SHP77 (cell line): ENCODE results near the gene NCKAP5.

Source experiments
- DNase-seq, 2 experiments: peaks; one replicate each; lab custom pipeline; 2025; lab: John Stamatoyannopoulos, UW

NCKAP5 gene

DNA sequence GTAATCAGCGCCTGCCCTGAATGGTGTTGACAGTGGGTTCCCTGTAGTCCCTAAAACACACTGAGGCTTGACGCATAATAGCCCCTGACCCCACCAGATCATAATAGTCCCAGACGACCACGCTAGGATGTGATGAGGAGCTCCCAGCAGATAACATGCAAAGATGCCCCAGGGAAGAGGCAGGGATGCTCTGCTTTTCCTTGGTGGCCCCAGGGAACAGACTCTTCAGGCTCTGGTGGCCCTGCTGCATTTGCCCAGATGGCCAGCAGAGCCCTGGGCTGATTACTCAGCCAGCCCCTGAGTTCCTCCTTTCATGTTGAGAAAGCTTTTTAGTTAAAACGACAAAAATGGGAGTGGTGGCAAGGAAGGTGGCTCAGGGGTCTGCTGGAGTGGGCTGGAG is 5.9 kb upstream of the NCKAP5 start:
- DNase-seq, result no peak

DNA sequence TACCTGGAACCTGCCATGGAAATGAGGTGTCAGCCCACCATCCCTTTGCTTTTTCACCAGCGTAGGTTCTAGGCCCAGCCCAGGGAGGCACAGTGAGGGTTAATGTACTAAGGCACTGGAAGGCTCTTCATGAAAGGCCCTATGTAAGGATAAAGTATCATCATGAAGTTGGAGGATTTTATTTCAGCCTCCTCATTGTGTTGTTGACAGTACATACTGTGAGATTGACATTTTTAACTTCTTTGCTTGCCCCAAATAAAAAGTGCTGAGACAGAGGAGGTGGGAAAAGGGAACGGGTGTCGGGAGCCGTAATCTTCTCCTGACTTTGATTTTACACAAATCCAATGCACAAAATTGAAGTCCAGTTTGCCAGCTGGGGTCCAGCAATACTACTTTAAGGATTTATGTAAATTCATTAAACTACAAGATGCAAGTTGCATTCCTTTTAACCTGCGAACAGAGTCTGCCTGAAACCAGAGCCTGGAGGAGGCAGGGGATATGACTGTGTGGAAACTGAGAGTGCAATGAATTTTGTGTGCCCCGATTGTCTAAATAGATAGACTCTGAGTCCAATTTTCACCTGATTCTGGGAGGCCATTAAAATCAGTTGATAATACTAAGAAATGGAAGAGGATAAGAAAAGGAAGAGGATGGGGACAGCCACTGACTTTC is 5.4 kb upstream of the NCKAP5 start:
- DNase-seq, result no peak

DNA sequence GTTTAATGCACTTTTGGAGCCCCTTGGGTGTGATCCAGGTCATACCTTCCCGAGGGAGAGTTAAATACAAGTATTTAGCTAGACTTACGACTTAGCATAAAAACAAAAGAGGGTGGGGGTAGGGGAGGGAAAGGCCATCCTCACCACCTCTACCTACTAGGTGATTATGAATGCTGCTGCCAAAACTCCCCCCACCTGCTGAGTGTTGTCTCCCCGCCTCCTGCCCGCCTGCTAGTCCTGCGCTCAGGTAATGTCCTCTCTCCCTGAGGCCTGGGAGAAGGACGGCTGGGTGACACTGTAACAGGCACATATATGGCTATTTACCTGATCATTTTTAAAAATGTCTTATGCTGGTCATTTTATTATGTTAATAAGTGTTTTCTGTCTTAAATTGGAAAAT is 3.0 kb upstream of the NCKAP5 start:
- DNase-seq, result no peak

DNA sequence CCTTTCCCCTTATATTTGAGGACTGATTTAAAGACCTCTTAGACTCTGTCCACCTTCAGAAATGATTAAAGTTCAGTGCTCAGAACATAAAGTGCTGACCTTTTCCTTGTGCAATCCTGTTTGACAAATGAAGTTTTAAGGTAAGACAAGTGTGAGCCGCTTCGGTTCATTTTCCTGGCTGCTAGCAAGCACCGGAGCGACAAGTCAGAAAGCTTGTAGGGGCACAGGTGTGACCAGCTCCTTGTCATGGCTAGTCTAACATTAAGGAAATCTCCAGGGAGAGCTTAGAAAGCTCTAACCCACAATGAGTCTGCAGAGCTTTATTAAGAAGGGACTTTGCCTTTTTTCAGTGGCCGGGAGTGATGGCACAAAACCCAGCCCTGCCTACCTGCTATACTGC is 2.3 kb upstream of the NCKAP5 start:
- DNase-seq, result no peak

DNA sequence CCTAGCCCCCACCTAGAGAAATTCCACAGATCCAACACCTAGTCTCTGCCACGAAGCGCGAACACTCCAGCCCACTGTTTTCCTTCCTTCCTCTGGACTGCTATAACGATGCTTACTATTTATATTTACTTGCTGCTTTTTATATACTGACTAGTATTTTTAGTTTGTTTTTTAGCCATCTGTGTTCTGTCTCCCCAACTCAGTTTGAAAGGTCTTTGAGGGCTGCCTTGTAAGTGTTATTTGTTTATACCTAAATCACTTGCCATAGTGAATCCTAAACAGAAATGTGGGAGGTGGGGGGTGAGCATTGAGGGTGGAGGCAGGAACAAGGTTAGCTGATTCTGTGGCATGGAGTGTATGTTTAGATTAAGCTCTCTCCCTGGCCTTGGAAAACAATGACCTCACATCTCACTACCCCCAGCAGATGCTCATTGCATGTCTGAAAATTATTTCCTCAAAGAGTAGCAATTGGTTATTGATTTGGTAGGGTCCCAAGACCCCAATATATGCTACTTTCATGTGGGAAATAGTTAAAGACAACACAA is 1.1 kb upstream of the NCKAP5 start:
- peak; percentile 17 to 24 for DNase-seq

DNA sequence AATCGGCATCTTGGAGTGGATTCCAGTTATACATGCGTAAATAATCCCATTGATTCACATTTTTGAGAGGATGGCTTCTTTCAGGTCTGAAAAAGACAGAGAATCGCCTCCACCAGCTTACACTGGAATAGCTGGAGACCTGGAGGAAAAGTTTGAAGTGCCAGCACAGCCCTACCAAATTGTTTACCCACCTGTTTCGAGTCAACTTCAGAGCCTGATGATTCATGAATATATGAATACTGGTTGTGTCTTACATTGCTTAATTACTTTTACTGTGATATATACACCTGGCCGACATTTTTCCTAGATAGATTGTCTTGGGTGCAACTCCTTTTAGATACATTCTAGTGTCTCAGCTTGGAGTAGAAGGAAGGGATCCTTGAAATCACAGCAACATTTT is 335 bp upstream of the NCKAP5 start:
- peak in 1 of 2 experiments; percentile 85 for DNase-seq

- no peak for DNase-seq
These were observed 5.7 kb downstream of the NCKAP5 start for GRCh38 chr2:133562558-133562957.

GRCh38 chr2:133561045-133561852 is 7.0 kb downstream of the NCKAP5 start:
- DNase-seq, result peak; percentile 36 to 59

- no peak for DNase-seq
These were observed 10.6 kb downstream of the NCKAP5 start for GRCh38 chr2:133557614-133558013.

GRCh38 chr2:133553838-133554408 is 14.3 kb downstream of the NCKAP5 start:
- no peak for DNase-seq

GRCh38 chr2:133553251-133553650 is 15.0 kb downstream of the NCKAP5 start:
- no peak for DNase-seq

DNA sequence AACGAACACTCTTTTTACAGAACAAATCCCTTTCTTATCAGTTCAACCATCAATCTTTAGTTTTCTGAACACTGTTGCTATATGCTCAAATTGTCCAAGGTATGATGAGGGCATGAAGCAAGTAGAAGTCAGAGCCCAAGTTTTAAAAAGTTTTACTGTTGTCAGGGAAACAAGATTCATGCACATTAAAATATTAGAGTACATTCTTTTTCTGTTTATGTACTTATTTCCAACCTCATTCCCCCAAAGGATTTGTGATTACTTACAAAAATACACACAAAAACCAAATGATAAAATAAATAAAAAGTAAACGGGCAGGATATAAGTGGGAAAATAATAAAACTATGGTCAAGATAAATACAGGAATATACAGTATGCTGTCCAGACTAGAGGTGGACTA is 15.4 kb downstream of the NCKAP5 start:
- no peak for DNase-seq

DNA sequence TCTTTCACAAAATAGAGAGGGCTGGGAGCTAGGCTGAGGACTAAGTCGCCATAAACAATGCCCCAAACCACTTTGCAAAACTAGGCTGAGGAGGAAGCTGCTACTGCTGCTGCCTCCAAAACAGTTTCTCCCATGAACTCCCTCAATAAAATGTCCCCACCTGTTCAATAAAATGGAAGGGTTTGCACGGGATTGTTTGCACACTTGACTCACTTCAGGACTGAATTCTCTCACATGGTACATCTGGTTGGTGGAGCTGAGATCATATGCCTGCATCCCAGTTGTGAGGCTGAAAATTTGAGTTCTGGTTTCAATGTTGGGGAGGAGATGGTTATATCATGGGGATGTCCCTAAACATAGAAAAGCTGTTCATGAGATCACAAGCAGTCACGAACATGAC is 26.5 kb downstream of the NCKAP5 start:
- DNase-seq, result peak; percentile 4 to 5

- DNase-seq, result no peak
These were observed 26.9 kb downstream of the NCKAP5 start for GRCh38 chr2:133541376-133541775.

GRCh38 chr2:133532919-133533318 is 35.3 kb downstream of the NCKAP5 start:
- no peak for DNase-seq

DNA sequence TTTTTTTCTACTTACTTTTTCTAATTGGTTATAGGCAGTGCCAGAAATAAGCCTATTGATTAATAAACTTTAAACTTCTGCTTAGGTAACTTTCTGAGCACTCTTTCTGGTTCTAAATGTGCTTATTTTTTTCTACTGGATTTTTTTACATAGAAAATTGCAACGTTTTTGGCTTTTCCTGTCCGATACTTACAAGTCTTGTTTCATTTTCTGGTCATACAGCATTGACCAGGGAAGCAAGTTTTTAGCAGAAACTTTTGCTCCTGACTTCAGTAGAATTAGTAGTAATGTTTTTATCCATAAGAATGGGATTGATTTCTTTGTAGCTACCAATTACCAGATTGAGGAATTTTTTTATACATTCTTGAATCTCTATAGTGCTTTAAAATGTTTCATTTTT is 36.9 kb downstream of the NCKAP5 start:
- DNase-seq, result no peak

- DNase-seq, result no peak
These were observed 37.6 kb downstream of the NCKAP5 start for GRCh38 chr2:133530645-133531044.

DNA sequence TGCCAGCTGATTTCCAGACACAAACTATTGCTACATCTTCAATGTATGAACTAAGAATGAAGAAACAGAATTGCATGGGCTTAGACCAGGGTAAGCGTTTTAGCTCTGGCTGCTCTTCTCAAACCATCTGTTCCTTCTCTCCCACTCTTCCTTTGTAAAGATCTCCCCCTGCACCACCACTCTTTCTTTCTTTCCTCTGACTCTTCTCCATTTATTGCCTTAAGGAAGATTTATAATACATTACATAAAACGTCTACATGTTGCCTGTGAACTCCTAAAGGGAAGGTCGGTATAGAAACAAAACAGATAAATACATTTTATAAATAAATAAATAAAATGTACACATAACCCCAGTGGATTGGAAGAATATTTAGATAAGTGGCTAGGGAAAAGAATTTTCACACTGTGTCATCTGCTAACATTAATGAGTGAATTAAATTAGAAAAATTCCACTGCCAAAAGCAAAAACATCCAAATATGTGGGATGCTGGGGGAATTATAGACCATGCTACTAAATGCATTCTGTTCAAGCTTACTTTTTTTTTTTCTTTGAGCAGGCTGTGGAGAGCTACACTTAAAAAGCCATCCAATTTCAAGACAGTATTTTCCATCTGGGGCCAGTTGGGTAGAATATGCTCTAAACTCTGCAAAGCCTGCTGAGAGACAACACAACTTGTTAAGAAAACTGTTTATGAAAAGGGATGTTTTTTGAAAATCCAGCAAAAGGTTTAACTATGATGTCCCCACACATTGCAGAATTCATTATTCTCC is 41.5 kb downstream of the NCKAP5 start:
- no peak for DNase-seq

DNA sequence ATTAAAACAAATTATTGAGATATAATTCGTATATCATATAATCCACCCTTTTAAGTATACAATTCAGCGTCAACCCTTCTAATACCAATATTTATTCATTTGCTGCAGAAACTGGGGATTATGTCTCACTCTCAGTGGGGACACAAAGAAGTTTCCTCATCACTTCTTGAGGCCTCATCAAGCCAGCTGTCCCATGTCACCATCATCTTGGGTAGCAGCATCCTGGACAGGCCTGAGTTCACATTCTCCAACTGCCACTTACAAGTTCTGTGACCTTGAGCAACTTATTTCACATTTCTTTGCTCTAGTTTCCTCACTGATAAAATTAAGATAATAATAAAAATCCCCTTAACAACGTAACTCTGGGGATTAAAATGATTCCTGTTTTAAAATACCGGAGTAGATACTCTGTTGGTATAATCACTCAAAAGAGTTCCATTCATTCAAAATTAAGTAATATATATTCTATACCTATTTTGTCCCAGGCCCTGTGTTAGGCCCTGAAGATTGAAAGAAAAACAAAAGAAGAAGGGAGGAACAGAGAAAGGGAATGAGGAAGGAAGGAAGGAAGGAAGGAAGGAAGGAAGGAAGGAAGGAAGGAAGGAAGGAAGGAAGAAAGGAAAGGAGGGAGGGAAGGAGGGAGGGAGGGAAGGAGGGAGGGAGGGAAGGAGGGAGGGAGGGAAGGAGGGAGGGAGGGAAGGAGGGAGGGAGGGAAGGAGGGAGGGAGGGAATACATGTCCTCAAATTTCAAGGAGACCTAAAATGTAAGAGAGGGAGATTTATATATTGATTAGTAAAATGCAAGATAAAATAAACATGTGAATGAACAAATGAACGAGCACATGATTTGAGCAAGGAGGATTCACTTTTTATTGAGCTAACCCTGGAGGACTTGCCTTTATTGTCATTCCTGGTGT is 42.4 kb downstream of the NCKAP5 start:
- no peak for DNase-seq

- DNase-seq, result no peak
These were observed 43.2 kb downstream of the NCKAP5 start for GRCh38 chr2:133525090-133525489.

GRCh38 chr2:133523406-133523805 is 44.9 kb downstream of the NCKAP5 start:
- no peak for DNase-seq
